RPMI8226 (cell line): ENCODE data around the gene ALDH1B1.
"Not testable (repeated sequence)": the region's sequence is repeated elsewhere in the genome, so short reads cannot be mapped to it uniquely, and the experiment has no call there.

Experiments
- DNase-seq: peaks from one replicate; pipeline ENCODE4 v3.0.0-alpha.2; 2015

ALDH1B1 gene

GRCh38 chr9:38362852-38363588 is 29.5 kb upstream of the ALDH1B1 start:
- DNase-seq: peak; percentile 49

- no peak for DNase-seq
Measured at GRCh38 chr9:38363589-38363925, 28.9 kb upstream of the ALDH1B1 start.

GRCh38 chr9:38367898-38368297 is 24.6 kb upstream of the ALDH1B1 start:
- no peak for DNase-seq

GRCh38 chr9:38368731-38369130 is 23.8 kb upstream of the ALDH1B1 start:
- no peak for DNase-seq

- DNase-seq: no peak
Measured at GRCh38 chr9:38370176-38370575, 22.3 kb upstream of the ALDH1B1 start.

- DNase-seq: peak; percentile 61
Measured at GRCh38 chr9:38371495-38371894, 21.0 kb upstream of the ALDH1B1 start.

- DNase-seq: no peak
Measured at GRCh38 chr9:38372762-38373619, 19.5 kb upstream of the ALDH1B1 start.

GRCh38 chr9:38373679-38374078 is 18.8 kb upstream of the ALDH1B1 start:
- no peak for DNase-seq

- DNase-seq: no peak
Measured at GRCh38 chr9:38374847-38375571, 17.5 kb upstream of the ALDH1B1 start.

- DNase-seq: no peak
Measured at GRCh38 chr9:38375572-38375963, 16.9 kb upstream of the ALDH1B1 start.

- DNase-seq: no peak
Measured at GRCh38 chr9:38376021-38376670, 16.4 kb upstream of the ALDH1B1 start.

GRCh38 chr9:38377336-38378083 is 15.0 kb upstream of the ALDH1B1 start:
- DNase-seq: not testable (repeated sequence)

- no peak for DNase-seq
Measured at GRCh38 chr9:38380230-38380871, 12.2 kb upstream of the ALDH1B1 start.

GRCh38 chr9:38380872-38381534 is 11.5 kb upstream of the ALDH1B1 start:
- no peak for DNase-seq

GRCh38 chr9:38382141-38382540 is 10.4 kb upstream of the ALDH1B1 start:
- DNase-seq: no peak

- DNase-seq: no peak
Measured at GRCh38 chr9:38384990-38385848, 7.3 kb upstream of the ALDH1B1 start.

- DNase-seq: no peak
Measured at GRCh38 chr9:38385896-38386295, 6.6 kb upstream of the ALDH1B1 start.

- DNase-seq: no peak
Measured at GRCh38 chr9:38386319-38386895, 6.1 kb upstream of the ALDH1B1 start.

- DNase-seq: no peak
Measured at GRCh38 chr9:38387066-38387465, 5.4 kb upstream of the ALDH1B1 start.

- DNase-seq: no peak
Measured at GRCh38 chr9:38387751-38388150, 4.8 kb upstream of the ALDH1B1 start.
